K562 (cell line): Measurements from ENCODE around the gene DGUOK. TPM values are rescaled to one million over a fixed set of nuclear protein-coding genes. Genes with fewer than 3 reads are reported as not detected.

Experiments used
- ATAC-seq: fragments of 200-7000 bp; cut with Tn5 transposase; 3 replicates; pipeline ENCODE4 v1.9.1; 2020; ENCODE audit warnings: moderate library complexity
- BruUV-seq: library from RNA; stranded (reverse); fragments of 400-500 nt; replicated peaks from 2 replicates; lab custom pipeline; 2021; lab: Mats Ljungman, UMichigan
- CTCF ChIA-PET: fragments of 300-600 bp; formaldehyde crosslinking; extraction: SDS; loops from one replicate; lab custom pipeline; 2021; ENCODE audit warnings: low intra/inter-chr PET ratio; lab: Yijun Ruan, JAX
- POLR2A ChIA-PET: fragments of 300-600, 350-650 bp; sonication (Branson Sonifier 250); formaldehyde crosslinking; extraction: SDS; loops from one replicate; lab custom pipeline; 2021; ENCODE audit warnings: antibody characterized with exemption, inconsistent platforms; lab: Yijun Ruan, JAX
- DNase-seq, 4 experiments: peaks; one replicate each; pipeline versions ENCODE4 v3.0.0 to v3.0.0-alpha.2; 2011 to 2018; ENCODE audit warnings: low spot score in 3 of 4, mixed read lengths in 3 of 4; ENCODE audit errors: extremely low read depth in 1 of 4
- FAIRE-seq: peaks from 2 replicates; lab custom pipeline; 2011; peaks lifted over from hg19 to GRCh38; lab: Jason Lieb, UNC
- H2AFZ ChIP-seq: 2 replicates; pipeline ENCODE4 v1.6.0; 2011; ENCODE audit warnings: low read depth, low read length, control low read depth, inconsistent platforms
- H3K27ac ChIP-seq: fragments of 200-600 bp; 3 replicates; pipeline ENCODE4 v1.8.0; 2011; ENCODE audit warnings: low read depth, mild to moderate bottlenecking, control low read depth, inconsistent platforms, low read length, moderate library complexity, mixed read lengths; ENCODE audit errors: extremely low read depth
- H3K27me3 ChIP-seq, 2 experiments: fragments of 300-600 bp in 1 of 2; 2 replicates in 1 of 2; 3 replicates in 1 of 2; pipeline versions ENCODE4 v1.6.0 to v1.8.0; 2011; ENCODE audit warnings: inconsistent platforms in 2 of 2, low read length in 2 of 2, mild to moderate bottlenecking in 1 of 2, mixed read lengths in 1 of 2, moderate library complexity in 1 of 2; ENCODE audit not compliant: control insufficient read depth in 2 of 2, insufficient read depth in 2 of 2
- H3K36me3 ChIP-seq: fragments of 300-600 bp; 3 replicates; pipeline ENCODE4 v1.8.0; 2011; ENCODE audit warnings: mild to moderate bottlenecking, low read length, inconsistent platforms; ENCODE audit not compliant: control insufficient read depth, insufficient read depth
- H3K4me1 ChIP-seq, 2 experiments: fragments of 200-600 bp in 1 of 2; replicated peaks in 1 of 2; 2 replicates in 1 of 2; 3 replicates in 1 of 2; pipeline versions ENCODE4 v1.5.1 to v1.8.0; 2011; ENCODE audit warnings: inconsistent platforms in 2 of 2, low read length in 2 of 2, mild to moderate bottlenecking in 1 of 2, mixed read lengths in 1 of 2, moderate library complexity in 1 of 2; ENCODE audit not compliant: control insufficient read depth in 2 of 2, insufficient read depth in 2 of 2
- H3K4me2 ChIP-seq: 2 replicates; pipeline ENCODE4 v1.6.1; 2011; ENCODE audit warnings: low read length, control low read depth, inconsistent platforms, mixed read lengths; ENCODE audit not compliant: insufficient read depth
- H3K4me3 ChIP-seq: fragments of 200-600 bp; sonication (generic), shearing (Covaris generic); 2 replicates; pipeline ENCODE4 v1.5.1; 2016; ENCODE audit warnings: control low read depth, inconsistent platforms
- H3K79me2 ChIP-seq: fragments of 200-600 bp; 3 replicates; pipeline ENCODE4 v1.8.0; 2011; ENCODE audit warnings: low read length, inconsistent platforms; ENCODE audit not compliant: control insufficient read depth, insufficient read depth
- H3K9ac ChIP-seq, 2 experiments: 2 replicates each; pipeline versions ENCODE4 v1.6.0 to v1.6.1; 2011; ENCODE audit warnings: low read depth in 2 of 2, low read length in 2 of 2, control low read depth in 1 of 2, inconsistent platforms in 1 of 2, mild to moderate bottlenecking in 1 of 2, mixed read lengths in 1 of 2; ENCODE audit not compliant: insufficient read depth in 1 of 2
- H3K9me1 ChIP-seq: one replicate; pipeline ENCODE4 v1.6.0; 2011; ENCODE audit warnings: inconsistent platforms, mild to moderate bottlenecking, low read length, moderate library complexity; ENCODE audit not compliant: control insufficient read depth, insufficient read depth
- H3K9me3 ChIP-seq: replicated peaks from 2 replicates; pipeline ENCODE4 v1.5.1; 2011; ENCODE audit warnings: low read depth, low read length, inconsistent platforms; ENCODE audit not compliant: control insufficient read depth, insufficient read depth
- H4K20me1 ChIP-seq: replicated peaks from 2 replicates; pipeline ENCODE4 v1.6.1; 2011; ENCODE audit warnings: low read length, inconsistent platforms, mixed read lengths; ENCODE audit not compliant: control insufficient read depth, insufficient read depth
- BRF2 ChIP-seq: IDR thresholded peaks from 3 replicates; pipeline ENCODE4 v1.6.1; 2011; ENCODE audit warnings: borderline replicate concordance, mild to moderate bottlenecking; ENCODE audit not compliant: insufficient read length, insufficient read depth
- CBFB ChIP-seq: sonication (generic); formaldehyde crosslinking; IDR thresholded peaks from 2 replicates; pipeline ENCODE4 v1.4.0; 2020; ENCODE audit warnings: mild to moderate bottlenecking, missing genetic modification reagents
- GATA2 ChIP-seq: sonication (generic); formaldehyde crosslinking; IDR thresholded peaks from 2 replicates; pipeline ENCODE4 v1.4.0; 2020; ENCODE audit warnings: mild to moderate bottlenecking, missing genetic modification reagents
- MCM3 ChIP-seq: fragments of 450-650 bp; IDR thresholded peaks from 2 replicates; pipeline ENCODE4 v1.6.1; 2016
- OTX1 ChIP-seq: fragments of 450-650 bp; formaldehyde crosslinking; IDR thresholded peaks from 2 replicates; pipeline ENCODE4 v1.4.0; 2022; ENCODE audit warnings: mild to moderate bottlenecking
- PATZ1 ChIP-seq: fragments of 250-450 bp; sonication (Bioruptor Pico); IDR thresholded peaks from 2 replicates; pipeline ENCODE4 v1.5.0; 2020; ENCODE audit warnings: mild to moderate bottlenecking, borderline replicate concordance
- PHF8 ChIP-seq: fragments of 200-600 bp; sonication (generic); IDR thresholded peaks from 2 replicates; pipeline ENCODE4 v1.6.1; 2012; ENCODE audit warnings: mixed run types, mild to moderate bottlenecking, inconsistent platforms, low read length, moderate library complexity, borderline replicate concordance
- SIN3A ChIP-seq, 2 experiments: fragments of 150-350 bp in 1 of 2; IDR thresholded peaks; 2 replicates each; pipeline ENCODE4 v1.6.1; 2011 to 2016; ENCODE audit warnings: borderline replicate concordance in 2 of 2, low read depth in 2 of 2, low read length in 2 of 2, mild to moderate bottlenecking in 2 of 2, moderate library complexity in 2 of 2; ENCODE audit not compliant: control insufficient read depth in 1 of 2
- SP1 ChIP-seq: sonication (generic); formaldehyde crosslinking; IDR thresholded peaks from 2 replicates; pipeline ENCODE4 v1.8.1; 2022; ENCODE audit warnings: mild to moderate bottlenecking, missing genetic modification reagents
- THRA ChIP-seq: fragments of 450-650 bp; IDR thresholded peaks from 2 replicates; pipeline ENCODE4 v1.6.1; 2017; ENCODE audit warnings: mild to moderate bottlenecking, moderate library complexity
- TOE1 ChIP-seq, 2 experiments: fragments of 450-650 bp in 1 of 2; sonication (generic) in 1 of 2; formaldehyde crosslinking in 1 of 2; IDR thresholded peaks; 2 replicates each; pipeline versions ENCODE4 v1.7.1 to v1.8.0; 2016 to 2022; ENCODE audit warnings: borderline replicate concordance in 2 of 2, mild to moderate bottlenecking in 2 of 2, antibody characterized with exemption in 1 of 2, inconsistent platforms in 1 of 2, low read depth in 1 of 2, missing genetic modification reagents in 1 of 2, moderate library complexity in 1 of 2
- TRIM28 ChIP-seq: fragments of 450-650 bp; IDR thresholded peaks from 2 replicates; pipeline ENCODE4 v1.6.1; 2017
- ZNF165 ChIP-seq: fragments of 250-450 bp; sonication (Bioruptor Pico); IDR thresholded peaks from 2 replicates; pipeline ENCODE4 v1.4.0; 2020; ENCODE audit warnings: borderline replicate concordance
- ZNF740 ChIP-seq, 3 experiments: fragments of 200-800 bp in 1 of 3; sonication (Bioruptor generic) in 1 of 3; sonication (generic) in 1 of 3; formaldehyde crosslinking in 1 of 3; IDR thresholded peaks; 2 replicates each; pipeline versions ENCODE4 v1.6.1 to v1.8.0; 2016 to 2022; ENCODE audit warnings: mild to moderate bottlenecking in 2 of 3, missing compliant biosample characterization in 2 of 3, missing genetic modification characterization in 2 of 3, missing genetic modification reagents in 1 of 3
- WGBS: fragments of 100-300 bp; shearing (Covaris generic); methylation state at CpG from one replicate; pipeline ENCODE4 v1.1.6; 2016; ENCODE audit warnings: low coverage, mixed read lengths; ENCODE audit not compliant: insufficient coverage; ENCODE audit errors: missing lambda C conversion rate; 5-methylcytosine and 5-hydroxymethylcytosine counted together
- in situ Hi-C: fragments of 300-500 bp; cut with MboI; formaldehyde crosslinking; loops from 4 replicates; pipeline ENCODE4 v1.15.0; 2018; ENCODE audit warnings: inconsistent platforms, mixed read lengths
- intact Hi-C: fragments of 100-400 bp; cut with micrococcal nuclease; formaldehyde crosslinking; loops from 2 replicates; pipeline ENCODE4 v1.14.2; 2022
- polyA plus RNA-seq, 8 experiments: library from polyadenylated mRNA; depleted of rRNA in 4 of 8; stranded (reverse) in 5 of 8; unstranded in 3 of 8; fragments of >200 nt; fragmentation: Nextera tagmentation in 2 of 8; fragmentation: Illumina TruSeq in 1 of 8; extraction: Ambion mirVana in 2 of 8; extraction: Trizol in 1 of 8; gene quantifications; 2 replicates each; pipeline versions ENCODE4 v1.2.1 to v1.2.3, GENCODE V29; 2011 to 2014; ENCODE audit warnings: inconsistent platforms in 1 of 8, missing spikeins in 1 of 8
- total RNA-seq, 7 experiments: library from RNA; depleted of rRNA in 6 of 7; stranded (reverse); fragments of >200 nt in 6 of 7; fragmentation: Illumina TruSeq in 2 of 7; extraction: Trizol in 2 of 7; gene quantifications; 2 replicates each; pipeline versions ENCODE4 v1.2.1 to v1.2.3, GENCODE V29; 2011 to 2021; ENCODE audit warnings: low replicate concordance in 1 of 7

DGUOK gene
- total and polyA plus RNA-seq, 9 of the 15 experiments (the other 6 are each of a cell fraction or from before 2014, with no cell fraction given): 67.0 to 288 (median 126) TPM

GRCh38 chr2:73970850-73971471 is 44.3 kb downstream of the DGUOK start:
- Histone ChIP-seq H3K9ac (peak overlapping the region; percentile 49 to 85), H3K9me3 (no peaks in the 10 kb centered on the region), H4K20me1 (no peaks in the 10 kb centered on the region), H2AFZ (peak overlapping the region; percentile 65; the same call in 1 of the 2 replicates), H3K9me1 (no peaks in the 10 kb centered on the region), H3K4me2 (peak overlapping the region; percentile 73), H3K4me3 (no peak overlapping the region), H3K27me3 (no peaks in the 10 kb centered on the region), H3K79me2 (no peaks in the 10 kb centered on the region), H3K27ac (peak overlapping the region; percentile 78), H3K36me3 (0 out of 3 replicates have a peak, but pooled peaks cover 2% of the 10 kb centered on the region), H3K4me1 (peaks cover 20 to 31% of the 10 kb centered on the region in 2 experiments)
- intact Hi-C loops: no loop called here
- 3% methylated on average over 7 of the region's 7 CpGs for WGBS
- DNase-seq: peak; percentile 62 to 89 (median 74)
- FAIRE-seq: peak; percentile 94
- BruUV-seq: no TSS peak
- ChIA-PET POLR2A (interaction anchor here (0.6 to 1.4 kb wide), 6 partner anchors 9 to 124 kb away, joined by 3 to 6 read pairs (median 5); partner anchors contain the start of gene DGUOK), CTCF (no interaction called here)
- ATAC-seq: peak; percentile 86
- in situ Hi-C loops: no loop called here
- TF ChIP-seq OTX1 (CRISPR knock-in tag) (no peak), SIN3A (IDR thresholded peaks at IDR 0.05; ENCODE audit: borderline replicate concordance in 2 of 2, control insufficient read depth in 1 of 2, low read depth in 2 of 2, low read length in 2 of 2) (peak in 1 of 2 experiments; percentile 23; a peak in 1 of 4 replicates), GATA2 (CRISPR knock-in tag) (peak; percentile 63; the same call in 1 of the 2 replicates), TOE1 (IDR thresholded peaks at IDR 0.05; ENCODE audit: borderline replicate concordance) (no peak), TOE1 (CRISPR knock-in tag; IDR thresholded peaks at IDR 0.05; ENCODE audit: borderline replicate concordance, low read depth) (no peak), ZNF165 (no peak), SP1 (CRISPR knock-in tag) (no peak), PHF8 (no peak; the same call in 1 of the 2 replicates), THRA (peak; percentile 96), TRIM28 (peak; percentile 59; the same call in 1 of the 2 replicates), ZNF740 (CRISPR knock-in tag; IDR thresholded peaks at IDR 0.05) (no peak), ZNF740 (tag; IDR thresholded peaks at IDR 0.05) (no peak; a peak in 1 of 4 replicates), BRF2 (no peak), CBFB (no peak), PATZ1 (CRISPR knock-in tag) (no peak), MCM3 (no peak)
